Stimulated activated CD4-positive, alpha-beta T cell treated with anti-CD3 and anti-CD28 coated beads, TNF-alpha, amount 100 ng/mL, for 24 hours (primary cell): ENCODE measurements around the gene MADCAM1.

ENCODE experiments used
- DNase-seq, 3 experiments: peaks; one replicate each; pipeline ENCODE4 v3.0.0-alpha.2; 2020; ENCODE audit warnings: low read depth in 3 of 3

MADCAM1 gene

GRCh38 chr19:508204-509150 is 12.2 kb downstream of the MADCAM1 start:
- no peak for DNase-seq

GRCh38 chr19:510606-511100 is 14.4 kb downstream of the MADCAM1 start:
- peak; percentile 88 to 95 (median 88) for DNase-seq

- peak; percentile 40 to 79 (median 59) for DNase-seq
Measured at GRCh38 chr19:511101-511851, 15.0 kb downstream of the MADCAM1 start.

- no peak for DNase-seq
Measured at GRCh38 chr19:512547-513365, 16.5 kb downstream of the MADCAM1 start.

- DNase-seq: no peak
Measured at GRCh38 chr19:513368-514165, 17.3 kb downstream of the MADCAM1 start.

- no peak for DNase-seq
Measured at GRCh38 chr19:514166-514663, 17.9 kb downstream of the MADCAM1 start.

- DNase-seq: no peak
Measured at GRCh38 chr19:517721-518597, 21.7 kb downstream of the MADCAM1 start.

GRCh38 chr19:518598-519231 is 22.4 kb downstream of the MADCAM1 start:
- peak in 2 of 3 experiments; percentile 25 to 50 for DNase-seq

GRCh38 chr19:519449-519865 is 23.2 kb downstream of the MADCAM1 start:
- no peak for DNase-seq

- DNase-seq: no peak
Measured at GRCh38 chr19:522726-523125, 26.4 kb downstream of the MADCAM1 start.

- DNase-seq: no peak
Measured at GRCh38 chr19:524062-524674, 27.9 kb downstream of the MADCAM1 start.

GRCh38 chr19:525029-525428 is 28.7 kb downstream of the MADCAM1 start:
- DNase-seq: no peak

- DNase-seq: no peak
Measured at GRCh38 chr19:525857-526419, 29.7 kb downstream of the MADCAM1 start.

GRCh38 chr19:530134-531008 is 34.1 kb downstream of the MADCAM1 start:
- no peak for DNase-seq

- DNase-seq: peak; percentile 64 to 86 (median 77)
Measured at GRCh38 chr19:531009-531752, 34.9 kb downstream of the MADCAM1 start.

GRCh38 chr19:531753-532560 is 35.7 kb downstream of the MADCAM1 start, which contains the start of gene CDC34:
Gene CDC34, plus strand, starts transcription at chr19:531760. Its CDS starts 172 bp downstream, at chr19:531932.
- DNase-seq: no peak
